GM08714 (cell line): ENCODE results near the gene COL23A1.

Experiments used
- H3K4me3 ChIP-seq: fragments of 200-500 bp; sonication (Bioruptor generic); 2 replicates; pipeline ENCODE4 v1.5.1; 2014; ENCODE audit warnings: mild to moderate bottlenecking, low read length, inconsistent platforms
- ZNF274 ChIP-seq: IDR thresholded peaks from 2 replicates; pipeline ENCODE4 v1.6.1; 2012; ENCODE audit warnings: mild to moderate bottlenecking, low read depth, low read length

Gene COL23A1

GRCh38 chr5:178465228-178465860 is 124.8 kb downstream of the COL23A1 start:
- no peak overlapping the region for H3K4me3 ChIP-seq
- no peak for TF ChIP-seq ZNF274

GRCh38 chr5:178464431-178465048 is 125.7 kb downstream of the COL23A1 start:
- H3K4me3 ChIP-seq = no peak overlapping the region
- TF ChIP-seq ZNF274 = no peak

GRCh38 chr5:178463321-178464155 is 126.7 kb downstream of the COL23A1 start:
- H3K4me3 ChIP-seq = no peak overlapping the region
- no peak for TF ChIP-seq ZNF274

- no peak for TF ChIP-seq ZNF274
- no peak overlapping the region for H3K4me3 ChIP-seq
These were observed 127.4 kb downstream of the COL23A1 start for GRCh38 chr5:178462816-178463215.

- H3K4me3 ChIP-seq = no peak overlapping the region
- TF ChIP-seq ZNF274 = no peak
These were observed 128.1 kb downstream of the COL23A1 start for GRCh38 chr5:178462076-178462475.

GRCh38 chr5:178461004-178461730 is 129.0 kb downstream of the COL23A1 start:
- TF ChIP-seq ZNF274 = no peak

GRCh38 chr5:178460598-178460997 is 129.6 kb downstream of the COL23A1 start:
- TF ChIP-seq ZNF274 = no peak

More at GRCh38 chr5:178461004-178461730, 129.0 kb downstream of the COL23A1 start:
- no peak overlapping the region for H3K4me3 ChIP-seq

GRCh38 chr5:178460174-178460573 is 130.0 kb downstream of the COL23A1 start:
- no peak for TF ChIP-seq ZNF274
- no peak overlapping the region for H3K4me3 ChIP-seq

More at GRCh38 chr5:178460598-178460997, 129.6 kb downstream of the COL23A1 start:
- H3K4me3 ChIP-seq = no peak overlapping the region

GRCh38 chr5:178458140-178458539 is 132.1 kb downstream of the COL23A1 start:
- H3K4me3 ChIP-seq = no peak overlapping the region
- TF ChIP-seq ZNF274 = no peak

- no peak for TF ChIP-seq ZNF274
- no peak overlapping the region for H3K4me3 ChIP-seq
These were observed 132.7 kb downstream of the COL23A1 start for GRCh38 chr5:178457471-178457870.

- TF ChIP-seq ZNF274 = no peak
- no peak overlapping the region for H3K4me3 ChIP-seq
These were observed 134.7 kb downstream of the COL23A1 start for GRCh38 chr5:178455480-178455835.

GRCh38 chr5:178454821-178455479 is 135.2 kb downstream of the COL23A1 start:
- no peak overlapping the region for H3K4me3 ChIP-seq
- no peak for TF ChIP-seq ZNF274

GRCh38 chr5:178454303-178454702 is 135.9 kb downstream of the COL23A1 start:
- no peak for TF ChIP-seq ZNF274
- H3K4me3 ChIP-seq = no peak overlapping the region

- no peak for TF ChIP-seq ZNF274
These were observed 137.0 kb downstream of the COL23A1 start for GRCh38 chr5:178453224-178453623.

More at GRCh38 chr5:178453224-178453623, 137.0 kb downstream of the COL23A1 start:
- H3K4me3 ChIP-seq = no peak overlapping the region
